GM23248 (cell line): ENCODE data around the gene TAF4.

ENCODE experiments used
- EZH2 ChIP-seq: fragments of 200-600 bp; sonication (generic); IDR thresholded peaks from 2 replicates; pipeline ENCODE4 v1.6.1; 2018; ENCODE audit warnings: antibody characterized with exemption, mild to moderate bottlenecking; ENCODE audit not compliant: insufficient read depth, poor library complexity, severe bottlenecking
- EZH2phosphoT487 ChIP-seq: fragments of 200-600 bp; sonication (generic); IDR thresholded peaks from 2 replicates; pipeline ENCODE4 v1.6.1; 2018; ENCODE audit warnings: antibody characterized with exemption, moderate library complexity, mild to moderate bottlenecking, low read depth; ENCODE audit not compliant: insufficient read depth

DNA sequence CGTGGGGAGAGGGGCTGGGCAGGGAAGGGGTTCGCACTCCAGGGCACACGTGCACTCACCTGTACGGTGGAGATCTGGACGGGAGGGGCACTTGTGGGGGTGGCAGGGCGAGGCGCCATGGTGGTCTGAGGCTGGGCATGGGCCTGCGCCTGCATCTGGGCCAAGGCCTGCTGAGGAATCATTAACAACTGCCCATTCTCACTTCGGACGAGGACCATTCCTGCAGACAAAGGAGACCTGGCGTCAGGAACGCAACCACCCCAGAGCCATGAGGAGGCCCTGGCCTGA is 51.2 kb downstream of the TAF4 start:
- TF ChIP-seq EZH2phosphoT487: no peak
- no peak for TF ChIP-seq EZH2
